Psoas muscle (tissue), 8 donors: ENCODE results near the gene BST1. TPM values are rescaled to one million over a fixed set of nuclear protein-coding genes. Genes with fewer than 3 reads are reported as not detected.
A peak's percentile ranks its signal among the peaks of the same experiment; 100 is the strongest.

ENCODE experiments used
- ATAC-seq, 4 donors: fragments of 200-7000 bp; cut with Tn5 transposase; one replicate each; pipeline ENCODE4 v1.9.1; 2020; ENCODE audit warnings: moderate library complexity in 3 of 4, mild to moderate bottlenecking in 2 of 4
- DNase-seq, 2 donors: peaks; one replicate each; pipeline ENCODE4 v3.0.0-alpha.2; 2020
- H3K27ac ChIP-seq: fragments of 200-600 bp; one replicate; pipeline ENCODE4 v1.8.0; 2022
- H3K27me3 ChIP-seq, 3 donors: fragments of 200-600 bp in 1 of 3; one replicate each; pipeline versions ENCODE4 v1.6.1 to v1.8.0; 2013 to 2022; ENCODE audit warnings: low read length in 2 of 3, mild to moderate bottlenecking in 2 of 3, moderate library complexity in 1 of 3; ENCODE audit not compliant: insufficient read depth in 3 of 3
- H3K36me3 ChIP-seq, 2 donors: fragments of 200-600 bp in 1 of 2; one replicate each; pipeline versions ENCODE4 v1.6.1 to v1.8.0; 2013 to 2022; ENCODE audit warnings: low read depth in 1 of 2, mild to moderate bottlenecking in 1 of 2, moderate library complexity in 1 of 2; ENCODE audit not compliant: insufficient read depth in 1 of 2
- H3K4me1 ChIP-seq: fragments of 200-600 bp; one replicate; pipeline ENCODE4 v1.8.0; 2022
- H3K4me3 ChIP-seq: fragments of 200-600 bp; one replicate; pipeline ENCODE4 v1.8.0; 2022; ENCODE audit warnings: mild to moderate bottlenecking
- H3K9me3 ChIP-seq: fragments of 200-600 bp; one replicate; pipeline ENCODE4 v1.8.0; 2022
- CTCF ChIP-seq: fragments of 200-600 bp; IDR thresholded peaks from one replicate; pipeline ENCODE4 v1.8.0; 2022; ENCODE audit warnings: antibody characterized with exemption
- WGBS, 3 donors: extraction: QIAGEN DNeasy Blood & Tissue Kit; methylation state at CpG; one replicate each; pipeline versions ENCODE4 v1.1.6 to v1.1.7; 2013; 5-methylcytosine and 5-hydroxymethylcytosine counted together
- intact Hi-C, 2 donors: fragments of 100-400 bp; cut with DNase I; formaldehyde crosslinking; loops; one replicate each; pipeline versions ENCODE4 v1.11.0 to v1.14.2; 2022
- polyA plus RNA-seq, 3 donors: library from polyadenylated mRNA; stranded (reverse); fragments of 200-250 nt; gene quantifications; one replicate each; pipeline ENCODE4 v1.2.3, GENCODE V29; 2013
- total RNA-seq, 4 donors: library from RNA; stranded (reverse); fragmentation: NEBNext Ultra II Directional in 2 of 4; extraction: Animal tissue kit (Norgen Biotek cat#: 25700) in 2 of 4; gene quantifications; one replicate each; pipeline versions ENCODE4 v1.2.1 to v1.2.4, GENCODE V29; 2021 to 2023
- donor health status: healthy with polysubstance abuse.
- donor health status: DM: no; HTN: no; CAD: no; lungs with moderate emphysema.
- donor health status: Bipolar disorder and iron deficiency.
- donor health status: healthy.
- donor health status: DM: yes; HTN: yes; CAD: no.
- donor health status: DM: no; HTN: no; CAD: no.
- donor health status: DM: no; HTN: no; CAD: no.
- donor health status: DM: yes; HTN: yes; CAD: no.

Gene BST1
- total and polyA plus RNA-seq, 7 donors: 0.98 to 2.1 (median 1.3) TPM

GRCh38 chr4:15778289-15779241, 75.7 kb downstream of the BST1 start, which contains the start of gene CD38:
Gene CD38 (plus strand): TSS chr4:15778328. CDS start chr4:15778415, 87 bp downstream.
- no peaks in the 10 kb centered on the region for H3K27me3 ChIP-seq
- no peaks in the 10 kb centered on the region for H3K9me3 ChIP-seq
- ATAC-seq (peak; percentile 89 to 93 (median 92)), DNase-seq (peak; percentile 62 to 81)
- intact Hi-C loops: loop anchor here in 1 of 2 donors (2.0 kb wide), 1 partner anchor 20 kb away; no protein-coding TSS in a partner anchor
- H3K36me3 ChIP-seq: no peaks in the 10 kb centered on the region
- H3K27ac ChIP-seq: peak within 1 kb of the TSS; percentile 85
- TF ChIP-seq CTCF: no peak
- peaks cover 20% of the 10 kb centered on the region for H3K4me1 ChIP-seq
- H3K4me3 ChIP-seq: peak within 1 kb of the TSS; percentile 73
- 0 to 1% (median 1%) methylated on average over 70 to 76 of the region's 76 CpGs for WGBS, 3 donors

GRCh38 chr4:15779306-15779705, 76.4 kb downstream of the BST1 start:
- peaks cover 20% of the 10 kb centered on the region for H3K4me1 ChIP-seq

GRCh38 chr4:15779809-15780208, 76.9 kb downstream of the BST1 start:
- DNase-seq (no peak), ATAC-seq (peak in 1 of 4 donors; percentile 28)
- peak overlapping the region; percentile 85 for H3K27ac ChIP-seq
- peak overlapping the region; percentile 73 for H3K4me3 ChIP-seq
- 31 to 79% (median 37%) methylated on average over 1 of the region's 1 CpG for WGBS, 3 donors
- no peak for TF ChIP-seq CTCF
- H3K9me3 ChIP-seq: no peaks in the 10 kb centered on the region
- intact Hi-C loops: loop anchor here in 1 of 2 donors (2.0 kb wide), 1 partner anchor 19 kb away; no protein-coding TSS in a partner anchor
- H3K27me3 ChIP-seq: no peaks in the 10 kb centered on the region
- peaks cover 20% of the 10 kb centered on the region for H3K4me1 ChIP-seq
- H3K36me3 ChIP-seq: no peaks in the 10 kb centered on the region

More at GRCh38 chr4:15779306-15779705, 76.4 kb downstream of the BST1 start:
- intact Hi-C loops: loop anchor here in 1 of 2 donors (2.0 kb wide), 1 partner anchor 19 kb away; no protein-coding TSS in a partner anchor
- Histone ChIP-seq H3K27ac (peak overlapping the region; percentile 85), H3K36me3 (no peaks in the 10 kb centered on the region), H3K27me3 (no peaks in the 10 kb centered on the region), H3K4me3 (peak overlapping the region; percentile 73), H3K9me3 (no peaks in the 10 kb centered on the region)
- WGBS, 3 donors: 0 to 1% (median 0%) methylated on average over 14 of the region's 14 CpGs
- peak; percentile 43 for TF ChIP-seq CTCF
- DNase-seq (peak; percentile 43 to 69), ATAC-seq (peak; percentile 52 to 69 (median 62))

GRCh38 chr4:15781427-15782095, 78.7 kb downstream of the BST1 start:
- peaks cover 20% of the 10 kb centered on the region for H3K4me1 ChIP-seq
- no peaks in the 10 kb centered on the region for H3K9me3 ChIP-seq
- DNase-seq (no peak), ATAC-seq (no peak)
- H3K4me3 ChIP-seq: no peak overlapping the region
- WGBS, 3 donors: 74 to 76% (median 76%) methylated on average over 6 of the region's 6 CpGs
- intact Hi-C loops: no loop called here
- no peak for TF ChIP-seq CTCF
- H3K27ac ChIP-seq: no peak overlapping the region
- no peaks in the 10 kb centered on the region for H3K36me3 ChIP-seq
- no peaks in the 10 kb centered on the region for H3K27me3 ChIP-seq

Other genes starting within 250 kb of the BST1 start
- 1 to 10 TPM; 1.8 to 4.7 (median 2.2) TPM for gene CC2D2A, start 233.2 kb upstream of the BST1 start, total RNA-seq
- gene CC2D2A, start 233.2 kb upstream of the BST1 start, polyA plus RNA-seq: 1 to 10 TPM; 1.6 to 2.3 (median 1.6) TPM
- 10 to 100 TPM; 53.9 to 91.2 (median 67.9) TPM for gene FBXL5, start 47.7 kb upstream of the BST1 start, total RNA-seq
- gene FBXL5, start 47.7 kb upstream of the BST1 start, polyA plus RNA-seq: 10 to 100 TPM; 46.1 to 68.5 (median 49.1) TPM
- gene FAM200B, start 21.2 kb upstream of the BST1 start, total RNA-seq: 10 to 100 TPM; 16.3 to 22.7 (median 19.7) TPM
- 10 to 100 TPM; 19.6 to 44.2 (median 23.4) TPM for gene FAM200B, start 21.2 kb upstream of the BST1 start, polyA plus RNA-seq
- gene CD38, start 75.3 kb downstream of the BST1 start, total RNA-seq: 1 to 10 TPM; 3.1 to 6.8 (median 4.5) TPM
- gene CD38, start 75.3 kb downstream of the BST1 start, polyA plus RNA-seq: 1 to 10 TPM; 1.5 to 4.6 (median 2.7) TPM
- gene FGFBP1, start 235.7 kb downstream of the BST1 start, total RNA-seq: not detected
- under 1 TPM in 1 of 3 donors, not detected in 2; 0.08 TPM for gene FGFBP1, start 235.7 kb downstream of the BST1 start, polyA plus RNA-seq